Transverse colon (tissue), 4 donors: ENCODE results near the gene HHIPL1. TPM values are rescaled to one million over a fixed set of nuclear protein-coding genes. Genes with fewer than 3 reads are reported as not detected.

Experiments used
- DNase-seq: peaks from one replicate; pipeline ENCODE4 v3.0.0-alpha.2; 2019
- H3K27ac ChIP-seq, 4 donors: fragments of 200-600 bp; sonication (generic); 2 replicates each; pipeline ENCODE4 v1.5.1; 2016 to 2018; ENCODE audit warnings: inconsistent platforms in 4 of 4
- H3K27me3 ChIP-seq: fragments of 200-600 bp; sonication (generic); 2 replicates; pipeline ENCODE4 v1.5.1; 2017; ENCODE audit warnings: inconsistent platforms
- H3K36me3 ChIP-seq, 4 donors: fragments of 200-600 bp; sonication (generic); 2 replicates each; pipeline ENCODE4 v1.5.1; 2017 to 2019; ENCODE audit warnings: inconsistent platforms in 4 of 4
- H3K4me1 ChIP-seq, 4 donors: fragments of 200-600 bp; sonication (generic); 2 replicates each; pipeline ENCODE4 v1.5.1; 2017 to 2020; ENCODE audit warnings: inconsistent platforms in 4 of 4
- H3K4me3 ChIP-seq, 4 donors: fragments of 200-600 bp; sonication (generic); 1 replicate in 1 of 4; 2 replicates in 3 of 4; pipeline versions ENCODE4 v1.5.1 to v1.6.1; 2017 to 2019; ENCODE audit warnings: inconsistent platforms in 4 of 4
- H3K9me3 ChIP-seq, 2 donors: fragments of 200-600 bp; sonication (generic); 2 replicates each; pipeline ENCODE4 v1.5.1; 2017 to 2019; ENCODE audit warnings: inconsistent platforms in 2 of 2
- CTCF ChIP-seq, 5 experiments: fragments of 200-600 bp in 3 of 5; fragments of 450-650 bp in 2 of 5; sonication (generic) in 3 of 5; IDR thresholded peaks; 1 replicate in 2 of 5; 2 replicates in 3 of 5; pipeline ENCODE4 v1.5.1; 2016 to 2017; ENCODE audit warnings: antibody characterized with exemption in 5 of 5, inconsistent platforms in 3 of 5, mild to moderate bottlenecking in 2 of 5, moderate library complexity in 1 of 5
- EP300 ChIP-seq: sonication (generic); formaldehyde crosslinking; IDR thresholded peaks from one replicate; pipeline ENCODE4 v1.6.1; 2017; ENCODE audit warnings: antibody characterized with exemption, low read depth
- POLR2A ChIP-seq: fragments of 450-650 bp; IDR thresholded peaks from one replicate; pipeline ENCODE4 v1.6.1; 2016; ENCODE audit warnings: antibody characterized with exemption, mild to moderate bottlenecking, moderate library complexity
- POLR2AphosphoS5 ChIP-seq, 3 donors: sonication (generic); formaldehyde crosslinking; IDR thresholded peaks; one replicate each; pipeline ENCODE4 v1.6.1; 2016; ENCODE audit warnings: antibody characterized with exemption in 3 of 3
- WGBS, 2 donors: methylation state at CpG; one replicate each; pipeline ENCODE4 v1.1.5; 2018; ENCODE audit warnings: low coverage in 1 of 2; 5-methylcytosine and 5-hydroxymethylcytosine counted together
- in situ Hi-C, 4 donors: fragments of 200-750 bp; cut with MboI; loops; one replicate each; pipeline versions ENCODE4 v1.15.0 to v1.15.1; 2017; ENCODE audit warnings: low sequenced_read_pairs in 3 of 4, low pct_ligation_motif_present in 1 of 4, low pct_unique_long_range_greater_than_20kb in 1 of 4
- intact Hi-C: fragments of 100-400 bp; cut with DNase I; formaldehyde crosslinking; loops from one replicate; pipeline ENCODE4 v1.15.1; 2023; ENCODE audit warnings: low total_unique reads
- total RNA-seq, 4 donors: library from RNA; depleted of rRNA; stranded (reverse); fragments of >200 nt; gene quantifications; one replicate each; pipeline ENCODE4 v1.1.0, GENCODE V29; 2016

The HHIPL1 gene
- total RNA-seq, 4 donors from 2014 or later = 0.40 to 31.0 (median 0.87) TPM

DNA sequence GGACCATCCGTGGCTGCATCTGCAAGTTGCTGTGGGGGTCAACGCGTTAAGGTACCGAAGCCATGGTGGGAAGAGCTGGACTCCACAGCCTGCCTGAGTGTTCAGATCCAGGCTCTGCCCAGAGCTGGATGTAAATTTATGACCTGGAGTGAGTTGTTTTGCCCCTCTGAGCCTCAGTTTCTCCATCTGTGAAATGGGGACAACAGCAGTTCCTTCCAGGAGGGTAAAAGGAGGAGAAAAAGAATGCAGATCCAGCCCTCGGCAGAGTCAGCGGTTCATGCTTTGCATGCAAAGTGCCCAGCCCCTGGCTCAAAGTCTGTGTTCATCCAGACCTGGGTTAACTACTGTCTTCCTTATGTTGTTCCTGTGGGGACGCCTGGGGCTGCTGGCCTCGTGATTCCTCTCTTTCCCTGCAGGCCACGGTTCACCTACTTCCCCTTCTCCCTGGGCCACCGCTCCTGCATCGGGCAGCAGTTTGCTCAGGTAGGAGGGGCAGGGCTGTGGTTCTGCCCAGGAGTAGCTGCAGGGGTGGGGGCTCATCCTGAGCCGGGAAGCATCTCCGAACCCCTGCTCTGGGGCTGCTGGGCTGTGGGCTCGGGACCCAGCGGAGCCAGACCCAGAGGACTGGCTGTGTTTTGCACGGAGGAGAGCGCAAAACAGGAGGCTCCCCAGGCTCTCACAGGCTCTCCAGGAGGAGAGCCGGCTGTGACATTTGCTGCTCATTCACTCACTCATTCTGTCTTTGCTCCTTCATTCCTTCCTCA is 81.0 kb downstream of the HHIPL1 start:
- H3K4me1 ChIP-seq = peaks cover 5 to 12% (median 10%) of the 10 kb centered on the region in 4 donors
- in situ Hi-C loops = loop anchor here in 3 of 4 donors (5.0 to 10.0 kb wide), 2 partner anchors 159 to 161 kb away; no protein-coding TSS in a partner anchor
- H3K27me3 ChIP-seq = peaks cover 9% of the 10 kb centered on the region
- no peaks in the 10 kb centered on the region for H3K9me3 ChIP-seq
- DNase-seq = no peak
- intact Hi-C loops = no loop called here
- no peaks in the 10 kb centered on the region for H3K36me3 ChIP-seq
- 32 to 59% methylated on average over 7 to 17 of the region's 18 CpGs for WGBS, 2 donors
- H3K27ac ChIP-seq = no peak overlapping the region
- no peak overlapping the region for H3K4me3 ChIP-seq
- TF ChIP-seq EP300 (no peak), POLR2A (no peak), POLR2AphosphoS5 (IDR thresholded peaks at IDR 0.05) (no peak), CTCF (IDR thresholded peaks at IDR 0.05) (no peak)

- no peak overlapping the region for H3K4me3 ChIP-seq
- in situ Hi-C loops (loop anchor here in 3 of 4 donors (5.0 to 10.0 kb wide), 2 partner anchors 158 to 161 kb away; no protein-coding TSS in a partner anchor), intact Hi-C loops (no loop called here)
- peaks cover 5 to 12% (median 11%) of the 10 kb centered on the region in 4 donors for H3K4me1 ChIP-seq
- DNase-seq = no peak
- no peaks in the 10 kb centered on the region for H3K36me3 ChIP-seq
- no peak overlapping the region for H3K27ac ChIP-seq
- peaks cover 14% of the 10 kb centered on the region for H3K27me3 ChIP-seq
- H3K9me3 ChIP-seq = no peaks in the 10 kb centered on the region
- TF ChIP-seq EP300 (no peak), POLR2A (no peak), CTCF (IDR thresholded peaks at IDR 0.05) (no peak), POLR2AphosphoS5 (IDR thresholded peaks at IDR 0.05) (no peak)
- WGBS, 2 donors = 82 to 93% methylated on average over 3 to 22 of the region's 26 CpGs
Observed at GRCh38 chr14:99726538-99727095, 81.7 kb downstream of the HHIPL1 start.

- DNase-seq = no peak
- H3K4me3 ChIP-seq = no peak overlapping the region
- H3K27ac ChIP-seq = no peak overlapping the region
- peaks cover 5 to 12% (median 11%) of the 10 kb centered on the region in 4 donors for H3K4me1 ChIP-seq
- peaks cover 18% of the 10 kb centered on the region for H3K27me3 ChIP-seq
- no peaks in the 10 kb centered on the region for H3K36me3 ChIP-seq
- H3K9me3 ChIP-seq = no peaks in the 10 kb centered on the region
- TF ChIP-seq POLR2A (no peak), POLR2AphosphoS5 (IDR thresholded peaks at IDR 0.05) (no peak), CTCF (IDR thresholded peaks at IDR 0.05) (no peak), EP300 (no peak)
- intact Hi-C loops (no loop called here), in situ Hi-C loops (loop anchor here in 3 of 4 donors (5.0 to 10.0 kb wide), 2 partner anchors 158 to 160 kb away; no protein-coding TSS in a partner anchor)
- 88% methylated on average over 18 of the region's 25 CpGs; no CpG with 5 or more reads in 1 of the 2 donors for WGBS, 2 donors
Observed at GRCh38 chr14:99727096-99727870, 82.4 kb downstream of the HHIPL1 start.
